Measurements from ENCODE around the gene SLC23A2.
"Not testable (repeated sequence)": the region's sequence is repeated elsewhere in the genome, so short reads cannot be mapped to it uniquely, and the experiment has no call there.

SLC23A2 gene

DNA sequence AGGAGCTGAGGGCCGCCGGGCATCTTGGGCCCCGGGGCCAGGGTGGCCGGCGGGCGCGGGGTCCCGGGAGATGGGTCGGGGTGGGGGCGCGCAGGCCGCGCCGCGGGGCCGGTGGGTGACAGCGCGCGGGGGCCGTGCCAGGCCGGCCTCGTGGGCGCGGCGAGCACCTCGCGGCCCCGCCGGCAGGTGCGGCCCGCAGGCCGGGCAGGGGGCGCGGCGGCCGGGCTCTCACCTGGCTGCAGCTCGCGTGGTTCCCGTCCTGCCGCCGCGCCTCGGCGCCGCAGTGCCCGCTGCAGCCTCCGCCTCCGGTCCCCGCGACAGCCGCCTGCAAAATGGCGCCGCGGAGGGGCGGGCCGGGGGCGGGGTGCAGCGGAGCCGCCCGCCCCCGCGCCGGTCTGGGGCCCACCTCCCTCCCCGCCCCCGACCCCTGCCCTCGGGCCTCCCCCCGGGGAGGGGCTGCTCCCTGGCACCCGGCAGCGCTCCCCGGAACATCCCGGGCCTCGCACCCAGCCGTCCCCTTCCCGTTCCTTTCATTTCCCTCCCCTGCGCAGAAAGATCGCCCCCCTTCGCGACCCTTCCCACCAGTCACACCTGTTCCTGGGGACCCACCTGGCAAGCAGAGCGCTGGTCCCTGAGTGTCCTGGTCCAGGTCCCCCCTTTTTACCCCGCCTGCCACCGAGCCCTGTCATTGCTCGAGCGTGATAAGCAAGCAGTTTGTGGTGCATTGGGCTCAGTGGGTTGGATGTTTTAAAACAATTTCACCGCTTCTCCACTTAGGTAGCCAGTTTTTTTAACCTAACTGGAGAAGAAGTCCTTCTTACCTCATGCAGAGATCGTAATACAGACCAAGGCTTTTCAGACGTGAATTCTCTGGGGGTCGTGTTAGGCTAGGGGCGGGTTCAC, at the start of gene SLC23A2:
SLC23A2 (minus strand) TSS at position 337 of the 903 bp plus-strand sequence. CDS start 68,948 bp downstream, outside the sequence.
- peak; percentile 33 for DNase-seq (ENCODE audit: low read depth)

- no peak for DNase-seq (ENCODE audit: low read depth)
These were observed 45.5 kb upstream of the SLC23A2 start for GRCh38 chr20:5046656-5047339.

- no peak for DNase-seq (ENCODE audit: low read depth)
These were observed 44.6 kb upstream of the SLC23A2 start for GRCh38 chr20:5045906-5046305.

DNA sequence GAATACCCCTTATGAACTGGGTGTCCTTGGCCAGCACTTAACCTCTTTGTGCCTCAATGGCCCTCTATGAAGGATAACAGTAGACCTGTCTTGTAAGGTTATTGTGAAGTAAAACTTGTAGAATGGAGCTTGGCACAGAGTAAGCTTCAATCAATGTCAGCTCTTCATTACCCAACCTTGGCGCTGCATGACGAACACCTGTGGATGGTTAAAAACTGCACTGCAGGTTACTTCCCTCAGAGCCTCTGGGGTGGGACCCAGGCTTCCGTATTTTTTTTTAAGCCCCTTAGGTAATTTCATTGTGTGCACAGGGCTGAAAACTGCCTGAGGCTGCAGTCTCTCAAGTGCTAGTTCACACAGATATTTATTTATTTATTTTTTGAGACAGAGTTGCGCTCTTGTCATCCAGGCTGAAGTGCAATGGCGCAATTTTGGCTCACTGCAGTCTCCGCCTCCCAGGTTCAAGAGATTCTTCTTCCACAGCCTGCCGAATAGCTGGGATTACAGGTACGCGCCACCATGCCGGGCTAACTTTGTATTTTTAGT, 42.8 kb upstream of the SLC23A2 start:
- DNase-seq (ENCODE audit: low read depth): no peak

GRCh38 chr20:5041433-5041832, 40.1 kb upstream of the SLC23A2 start:
- peak; percentile 34 for DNase-seq (ENCODE audit: low read depth)

- DNase-seq (ENCODE audit: low read depth): no peak
These were observed 39.0 kb upstream of the SLC23A2 start for GRCh38 chr20:5040345-5040744.

DNA sequence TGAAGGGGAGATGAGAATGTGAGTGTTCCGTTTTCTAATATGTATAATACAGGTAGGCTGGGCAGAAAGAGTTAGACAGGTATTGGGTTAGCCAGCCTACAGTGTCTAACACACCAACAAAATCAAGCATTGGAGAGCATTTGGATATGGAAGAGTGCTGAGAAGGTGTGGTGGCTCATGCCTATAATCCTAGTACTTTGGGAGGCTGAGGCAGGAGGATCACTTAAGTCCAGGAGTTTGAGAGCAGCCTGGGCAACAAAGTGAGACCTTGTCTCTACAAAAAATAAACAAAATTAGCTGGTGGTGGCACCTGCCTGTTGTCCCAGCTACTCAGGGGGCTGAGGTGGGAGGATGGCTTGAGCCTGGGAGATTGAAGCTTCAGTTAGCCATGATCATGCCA, 38.6 kb upstream of the SLC23A2 start:
- no peak for DNase-seq (ENCODE audit: low read depth)

GRCh38 chr20:5039255-5039657, 37.9 kb upstream of the SLC23A2 start:
- DNase-seq (ENCODE audit: low read depth): no peak

GRCh38 chr20:5036828-5037227, 35.5 kb upstream of the SLC23A2 start:
- no peak for DNase-seq (ENCODE audit: low read depth)

DNA sequence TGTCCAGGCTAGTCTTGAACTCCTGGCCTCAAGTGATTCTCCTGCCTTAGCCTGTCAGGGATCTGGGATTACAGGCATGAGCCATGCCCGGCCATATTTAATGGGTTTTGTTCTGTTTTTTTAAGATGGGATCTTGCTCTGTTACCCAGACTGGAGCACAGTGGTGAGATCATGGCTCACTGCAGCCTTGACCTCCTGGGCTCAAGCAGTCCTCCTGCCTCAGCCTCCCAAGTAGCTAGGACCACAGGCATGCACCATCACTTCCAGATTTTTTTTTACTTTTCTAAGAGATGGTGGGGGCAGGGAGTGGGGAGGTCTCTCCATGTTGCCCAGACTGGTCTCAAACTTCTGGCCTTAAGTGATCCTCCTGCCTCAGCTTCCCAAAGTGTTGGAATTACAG, 34.2 kb upstream of the SLC23A2 start:
- DNase-seq (ENCODE audit: low read depth): not testable (repeated sequence)

DNA sequence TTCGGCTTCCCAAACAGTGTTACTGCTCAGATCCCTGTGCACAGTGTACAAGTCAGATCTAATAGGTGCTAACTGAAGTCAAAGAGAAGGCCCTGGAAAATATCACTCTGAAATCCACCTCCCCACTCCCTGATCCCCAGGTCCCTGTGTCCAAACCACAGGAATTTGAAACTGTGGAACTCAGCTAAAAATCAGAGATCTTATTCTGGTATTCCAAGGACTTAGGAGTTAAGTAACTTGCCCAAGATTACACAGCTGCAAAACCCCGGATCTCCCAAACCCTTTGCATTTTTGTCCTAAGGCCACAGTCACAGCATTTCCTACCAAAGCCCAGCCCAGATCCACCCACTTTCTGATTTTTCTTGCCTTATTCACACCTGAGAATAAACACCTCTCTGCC, 32.3 kb upstream of the SLC23A2 start:
- DNase-seq (ENCODE audit: low read depth): peak; percentile 40

GRCh38 chr20:5031701-5032100, 30.4 kb upstream of the SLC23A2 start:
- DNase-seq (ENCODE audit: low read depth): not testable (repeated sequence)

DNA sequence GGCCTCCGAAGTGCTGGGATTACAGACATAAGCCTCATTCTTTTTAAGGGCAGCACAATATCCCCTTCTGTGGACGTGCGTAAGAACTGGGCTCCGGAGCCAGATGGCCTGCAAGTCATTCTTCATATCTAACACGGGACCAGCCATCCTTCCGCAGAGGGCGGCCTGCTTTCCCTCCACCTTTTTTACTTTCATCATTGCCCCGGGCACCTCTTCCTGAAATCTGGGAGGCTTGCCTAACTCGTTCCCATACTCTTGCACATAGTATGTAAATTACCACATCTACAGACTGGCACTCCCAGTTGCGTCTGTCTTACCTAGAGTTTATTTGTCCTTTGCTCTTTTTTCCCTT, 29.9 kb upstream of the SLC23A2 start:
- no peak for DNase-seq (ENCODE audit: low read depth)

GRCh38 chr20:5030348-5031205, 29.3 kb upstream of the SLC23A2 start:
- no peak for DNase-seq (ENCODE audit: low read depth)

GRCh38 chr20:5028258-5029059, 27.1 kb upstream of the SLC23A2 start:
- not testable (repeated sequence) for DNase-seq (ENCODE audit: low read depth)

- no peak for DNase-seq (ENCODE audit: low read depth)
These were observed 23.7 kb upstream of the SLC23A2 start for GRCh38 chr20:5024982-5025381.

DNA sequence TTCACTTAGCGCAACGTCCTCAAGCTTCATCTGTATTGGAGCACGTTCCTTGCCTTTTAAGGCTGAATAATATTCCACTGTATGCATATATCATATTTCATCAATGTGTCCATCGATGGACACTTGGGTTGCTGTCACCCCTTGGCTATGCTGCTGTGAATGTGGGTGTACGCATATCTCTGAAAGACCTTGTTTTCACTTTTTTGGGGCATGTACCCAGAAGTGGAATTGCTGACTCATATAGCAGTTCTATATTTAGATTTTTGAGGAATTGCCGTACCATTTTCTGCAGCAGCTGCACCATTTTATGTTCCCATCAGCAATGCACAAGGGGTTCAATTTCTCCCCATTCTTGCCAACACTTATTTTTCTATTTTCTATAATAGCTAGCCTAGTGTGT, 22.8 kb upstream of the SLC23A2 start:
- peak; percentile 30 for DNase-seq (ENCODE audit: low read depth)

DNA sequence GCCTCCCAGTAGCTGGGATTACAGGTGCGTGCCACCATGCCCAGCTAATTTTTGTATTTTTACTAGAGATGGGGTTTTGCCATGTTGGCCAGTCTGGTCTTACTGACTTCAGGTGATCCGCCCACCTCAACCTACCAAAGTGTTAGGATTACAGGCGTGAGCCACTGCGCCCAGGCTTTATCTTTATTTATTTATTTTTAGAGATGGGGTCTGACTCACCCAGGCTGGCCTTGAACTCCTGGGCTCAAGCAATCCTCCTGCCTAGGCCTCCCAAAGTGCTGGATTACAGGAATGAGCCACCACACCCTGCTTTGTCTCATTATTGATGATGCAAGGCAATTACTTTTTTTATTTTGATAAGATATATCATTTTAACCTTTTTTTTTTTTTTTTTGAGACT, 21.9 kb upstream of the SLC23A2 start:
- not testable (repeated sequence) for DNase-seq (ENCODE audit: low read depth)

GRCh38 chr20:5020760-5021159, 19.4 kb upstream of the SLC23A2 start:
- DNase-seq (ENCODE audit: low read depth): no peak

DNA sequence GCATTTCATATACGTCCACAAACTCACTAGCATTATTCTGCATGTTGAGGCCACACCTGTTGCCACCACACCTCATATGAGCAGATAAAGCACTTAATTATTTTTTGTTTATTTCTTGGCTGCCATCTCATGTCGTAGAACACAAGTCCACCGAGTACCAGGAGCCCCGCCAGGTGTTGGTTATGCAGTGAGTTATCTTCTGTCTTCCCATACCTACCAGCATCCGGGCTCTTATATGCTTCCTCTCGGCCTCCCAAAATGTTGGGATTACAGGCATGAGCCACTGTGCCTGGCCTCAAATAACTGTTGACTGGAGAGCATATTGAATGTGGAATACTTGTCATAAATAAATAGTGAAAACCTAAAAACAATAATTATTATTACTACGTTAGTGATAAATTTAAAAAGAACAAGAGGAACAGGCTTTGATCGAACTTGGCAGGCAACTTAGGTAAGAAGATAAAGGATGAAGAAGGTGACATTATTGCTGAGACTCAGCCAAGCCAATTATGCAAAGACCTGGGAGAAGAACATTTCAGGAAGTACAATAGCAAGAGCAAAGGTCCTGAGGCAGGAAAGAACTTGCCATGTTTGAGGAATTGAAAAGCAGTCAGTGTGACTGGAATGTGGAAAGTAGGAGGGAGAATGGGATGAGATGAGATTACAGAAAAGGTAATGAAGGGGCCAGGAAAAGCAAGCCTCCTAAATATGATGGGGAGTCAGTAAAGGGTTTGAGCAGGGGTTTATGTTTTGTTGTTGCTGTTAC, 12.6 kb upstream of the SLC23A2 start:
- DNase-seq (ENCODE audit: low read depth): no peak

All from EH (cell line).